A549 (cell line): ENCODE data around the gene NMNAT2. TPM values are rescaled to one million over a fixed set of nuclear protein-coding genes. Genes with fewer than 3 reads are reported as not detected.

Experiments
- ATAC-seq, 2 experiments: fragments of 200-7000 bp in 1 of 2; fragments of >200 bp in 1 of 2; cut with Nextera tagmentation in 1 of 2; cut with Tn5 transposase in 1 of 2; 3 replicates each; pipeline versions ENCODE4 v1.8.0 to v1.9.1; 2018 to 2020; ENCODE audit warnings: mild to moderate bottlenecking in 1 of 2, moderate library complexity in 1 of 2
- CTCF ChIA-PET: fragments of 300-600 bp; sonication (Branson Sonifier 250); formaldehyde crosslinking; extraction: SDS; loops from one replicate; lab custom pipeline; 2021; ENCODE audit warnings: antibody characterized with exemption, inconsistent platforms; lab: Yijun Ruan, JAX
- POLR2A ChIA-PET: fragments of 350-600 bp; formaldehyde crosslinking; extraction: SDS; loops from one replicate; lab custom pipeline; 2021; ENCODE audit warnings: antibody characterized with exemption, inconsistent platforms; lab: Yijun Ruan, JAX
- DNase-seq, 2 experiments: peaks; one replicate each; pipeline versions ENCODE4 v3.0.0 to v3.0.0-alpha.2; 2011 to 2016; ENCODE audit warnings: low read depth in 1 of 2, low spot score in 1 of 2
- FAIRE-seq: peaks from 2 replicates; lab custom pipeline; 2011; peaks lifted over from hg19 to GRCh38; lab: Jason Lieb, UNC
- H3K27ac ChIP-seq, 2 experiments: fragments of >200 bp; sonication (Bioruptor Twin); formaldehyde crosslinking; 3 replicates each; pipeline ENCODE4 v1.5.1; 2016 to 2017
- H3K4me1 ChIP-seq: fragments of >200 bp; sonication (Bioruptor Twin); formaldehyde crosslinking; 3 replicates; pipeline ENCODE4 v1.6.1; 2016
- H3K4me2 ChIP-seq: fragments of >200 bp; sonication (Bioruptor Twin); formaldehyde crosslinking; 3 replicates; pipeline ENCODE4 v1.6.1; 2016
- H3K4me3 ChIP-seq: fragments of >200 bp; sonication (Bioruptor Twin); formaldehyde crosslinking; 3 replicates; pipeline ENCODE4 v1.5.1; 2016
- H3K9me3 ChIP-seq: fragments of >200 bp; sonication (Bioruptor Twin); formaldehyde crosslinking; 3 replicates; pipeline ENCODE4 v1.6.1; 2016
- BCL3 ChIP-seq: fragments of >200 bp; sonication (Bioruptor Twin); formaldehyde crosslinking; IDR thresholded peaks from 3 replicates; pipeline ENCODE4 v1.6.1; 2016
- CHD4 ChIP-seq: fragments of 200-600 bp; sonication (generic); IDR thresholded peaks from 2 replicates; pipeline ENCODE4 v1.6.1; 2016; ENCODE audit warnings: antibody characterized with exemption, mild to moderate bottlenecking, borderline replicate concordance
- EHMT2 ChIP-seq: fragments of 200-600 bp; sonication (generic); IDR thresholded peaks from 2 replicates; pipeline ENCODE4 v1.6.1; 2016; ENCODE audit warnings: antibody characterized with exemption, low read depth, mild to moderate bottlenecking, moderate library complexity
- FOSB ChIP-seq: fragments of 250-450 bp; sonication (Bioruptor Pico); IDR thresholded peaks from 2 replicates; pipeline ENCODE4 v1.5.0; 2020; ENCODE audit warnings: mild to moderate bottlenecking, moderate library complexity
- GATA3 ChIP-seq: IDR thresholded peaks from 2 replicates; pipeline ENCODE4 v1.6.1; 2012; ENCODE audit warnings: borderline replicate concordance
- HDAC2 ChIP-seq: fragments of 200-600 bp; sonication (generic); IDR thresholded peaks from 2 replicates; pipeline ENCODE4 v1.6.1; 2016
- HEYL ChIP-seq: fragments of 250-450 bp; sonication (Bioruptor Pico); IDR thresholded peaks from 2 replicates; pipeline ENCODE4 v1.8.0; 2021; ENCODE audit warnings: mild to moderate bottlenecking, moderate library complexity
- HOXB13 ChIP-seq: fragments of 250-450 bp; sonication (Bioruptor Pico); IDR thresholded peaks from 2 replicates; pipeline ENCODE4 v1.5.0; 2020; ENCODE audit warnings: low read depth, mild to moderate bottlenecking, moderate library complexity
- MYC ChIP-seq: IDR thresholded peaks from 2 replicates; pipeline ENCODE4 v1.6.1; 2012; ENCODE audit warnings: mild to moderate bottlenecking, inconsistent platforms, low read length, improper control_type of control experiment, borderline replicate concordance
- RNF2 ChIP-seq: fragments of 200-600 bp; sonication (generic); IDR thresholded peaks from 2 replicates; pipeline ENCODE4 v1.6.1; 2016; ENCODE audit warnings: low read depth, mild to moderate bottlenecking, antibody characterized with exemption, moderate library complexity, borderline replicate concordance
- ZNF302 ChIP-seq: fragments of 250-450 bp; sonication (Bioruptor Pico); IDR thresholded peaks from 2 replicates; pipeline ENCODE4 v1.9.0; 2021; ENCODE audit warnings: inconsistent platforms, mild to moderate bottlenecking, moderate library complexity
- WGBS: methylation state at CpG from one replicate; pipeline ENCODE4 v1.1.6; 2017; ENCODE audit errors: missing lambda C conversion rate; 5-methylcytosine and 5-hydroxymethylcytosine counted together
- polyA plus RNA-seq, 4 experiments: library from polyadenylated mRNA; depleted of rRNA in 3 of 4; stranded (reverse); fragments of >200 nt; fragmentation: RNase III in 1 of 4; extraction: RNeasy Plus Mini Kit Qiagen cat#74134 plus additional on column Dnase treatment in 1 of 4; gene quantifications; 2 replicates in 3 of 4; 3 replicates in 1 of 4; pipeline ENCODE4 v1.2.3, GENCODE V29; 2011 to 2017
- TF ChIP-seq, protein P1 (sequence below): fragments of 250-450 bp; sonication (Bioruptor Pico); IDR thresholded peaks from 2 replicates; pipeline ENCODE4 v1.5.0; 2021; ENCODE audit warnings: mild to moderate bottlenecking, moderate library complexity, borderline replicate concordance
- TF ChIP-seq, protein P2 (sequence below): IDR thresholded peaks from 2 replicates; pipeline ENCODE4 v1.6.1; 2012; ENCODE audit warnings: low read depth, borderline replicate concordance
- TF ChIP-seq, protein P3 (sequence below): IDR thresholded peaks from 2 replicates; pipeline ENCODE4 v1.6.1; 2012

NMNAT2 gene
- polyA plus RNA-seq, 2 of the 4 experiments (the other 2 are of a cell fraction) = 0.16 to 0.63 TPM

DNA sequence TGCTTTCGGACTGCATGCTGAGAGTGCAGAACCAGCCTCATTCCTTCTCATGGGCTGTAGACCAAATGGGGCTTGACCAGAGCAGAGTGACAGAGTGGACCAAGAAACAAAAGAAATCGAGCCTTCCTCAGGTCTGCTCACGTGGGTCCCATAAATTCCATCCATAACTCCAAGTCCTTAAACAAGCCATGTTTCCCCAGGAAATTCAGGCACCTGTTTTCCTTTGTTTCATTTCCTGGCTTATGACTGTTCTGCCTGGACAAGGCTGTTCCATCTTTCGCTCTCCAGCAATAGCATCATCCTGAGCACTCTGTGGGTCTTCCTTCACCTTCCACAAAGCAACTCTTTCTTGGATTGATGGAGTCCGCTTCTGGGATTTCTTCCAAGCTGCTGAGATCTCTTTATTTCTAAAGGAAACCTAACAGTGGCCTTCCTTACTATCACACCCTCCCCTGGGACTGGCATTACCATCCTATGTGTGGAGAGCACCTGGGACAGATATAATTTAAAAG is 168.2 kb downstream of the NMNAT2 start:
- CTCF ChIA-PET = interaction anchor here (1.5 kb wide), 1 partner anchor 15 kb away, joined by 4 read pairs; no protein-coding TSS in a partner anchor
- TF ChIP-seq, protein P1, sequence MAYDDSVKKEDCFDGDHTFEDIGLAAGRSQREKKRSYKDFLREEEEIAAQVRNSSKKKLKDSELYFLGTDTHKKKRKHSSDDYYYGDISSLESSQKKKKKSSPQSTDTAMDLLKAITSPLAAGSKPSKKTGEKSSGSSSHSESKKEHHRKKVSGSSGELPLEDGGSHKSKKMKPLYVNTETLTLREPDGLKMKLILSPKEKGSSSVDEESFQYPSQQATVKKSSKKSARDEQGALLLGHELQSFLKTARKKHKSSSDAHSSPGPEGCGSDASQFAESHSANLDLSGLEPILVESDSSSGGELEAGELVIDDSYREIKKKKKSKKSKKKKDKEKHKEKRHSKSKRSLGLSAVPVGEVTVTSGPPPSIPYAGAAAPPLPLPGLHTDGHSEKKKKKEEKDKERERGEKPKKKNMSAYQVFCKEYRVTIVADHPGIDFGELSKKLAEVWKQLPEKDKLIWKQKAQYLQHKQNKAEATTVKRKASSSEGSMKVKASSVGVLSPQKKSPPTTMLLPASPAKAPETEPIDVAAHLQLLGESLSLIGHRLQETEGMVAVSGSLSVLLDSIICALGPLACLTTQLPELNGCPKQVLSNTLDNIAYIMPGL (CRISPR knock-in tag) = no peak
- TF ChIP-seq FOSB (CRISPR knock-in tag) (no peak), RNF2 (no peak), EHMT2 (no peak), MYC (no peak), CHD4 (no peak), HOXB13 (CRISPR knock-in tag) (no peak), BCL3 (no peak), HDAC2 (no peak)
- TF ChIP-seq, protein P2, sequence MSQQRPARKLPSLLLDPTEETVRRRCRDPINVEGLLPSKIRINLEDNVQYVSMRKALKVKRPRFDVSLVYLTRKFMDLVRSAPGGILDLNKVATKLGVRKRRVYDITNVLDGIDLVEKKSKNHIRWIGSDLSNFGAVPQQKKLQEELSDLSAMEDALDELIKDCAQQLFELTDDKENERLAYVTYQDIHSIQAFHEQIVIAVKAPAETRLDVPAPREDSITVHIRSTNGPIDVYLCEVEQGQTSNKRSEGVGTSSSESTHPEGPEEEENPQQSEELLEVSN = no peak
- POLR2A ChIA-PET = no interaction called here
- Histone ChIP-seq H3K4me1 (peaks cover 4% of the 10 kb centered on the region; the same call in 2 of the 3 replicates), H3K4me2 (no peak overlapping the region), H3K9me3 (peaks cover 15% of the 10 kb centered on the region; the same call in 1 of the 3 replicates), H3K4me3 (no peak overlapping the region), H3K27ac (no peak overlapping the region)
- ATAC-seq (no peak), DNase-seq (no peak), FAIRE-seq (no peak)
- 74% methylated on average over 5 of the region's 5 CpGs for WGBS

DNA sequence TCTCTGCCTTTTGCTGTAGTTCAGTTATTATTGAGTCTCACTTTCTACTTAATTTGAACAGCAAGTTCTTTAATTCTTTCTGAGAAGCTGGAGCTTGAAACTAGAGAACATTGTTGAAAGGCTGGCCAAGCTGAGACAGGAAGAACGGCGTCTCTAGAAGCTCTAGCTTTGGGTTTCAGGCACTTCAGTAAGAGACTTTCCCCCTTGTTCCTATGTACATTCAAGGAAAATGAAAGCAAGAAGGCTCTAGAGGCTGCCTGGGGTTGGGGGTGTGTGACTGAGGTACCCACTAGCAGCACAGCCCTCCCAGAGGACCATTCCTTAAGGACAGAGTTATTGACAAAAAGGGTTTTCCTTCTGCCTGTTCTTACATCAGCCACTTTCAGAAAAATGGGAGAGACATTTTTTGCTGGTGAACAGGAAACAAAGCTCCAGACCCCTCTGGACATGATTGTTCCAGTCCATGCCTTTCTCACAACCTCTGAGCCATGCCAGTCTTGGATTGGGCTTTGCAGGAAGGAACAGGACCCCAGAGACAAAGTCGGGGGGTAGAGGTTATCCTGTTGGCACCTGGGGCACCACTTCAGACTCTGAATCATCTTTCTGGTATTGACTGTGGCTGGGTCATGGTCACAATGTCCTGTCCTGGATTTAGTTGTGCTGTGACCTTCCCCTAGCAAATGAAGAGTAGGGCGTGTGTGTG is 169.0 kb downstream of the NMNAT2 start:
- H3K4me2 ChIP-seq = no peak overlapping the region
- 58% methylated on average over 4 of the region's 4 CpGs for WGBS
- CTCF ChIA-PET = interaction anchor here (0.7 to 1.4 kb wide), 2 partner anchors 14 to 642 kb away, joined by 3 to 5 read pairs; no protein-coding TSS in a partner anchor

DNA sequence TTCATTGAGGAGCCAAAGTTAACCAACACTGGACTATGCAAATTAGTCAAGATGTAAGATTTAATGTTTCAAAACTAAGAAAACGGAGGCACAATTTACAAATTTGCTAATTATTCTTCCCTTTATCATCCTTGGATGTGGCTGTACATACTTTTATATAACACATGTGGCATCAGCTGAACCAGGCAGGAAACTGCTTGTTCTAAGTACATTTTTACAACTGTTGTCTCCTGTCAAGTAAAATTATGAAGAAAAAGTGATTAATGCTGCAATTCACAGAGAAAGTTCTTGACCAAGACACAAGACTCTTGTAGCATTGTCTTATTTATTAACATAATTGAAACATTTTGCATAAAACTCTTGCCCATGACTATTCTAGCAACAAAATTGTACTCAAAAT is 170.2 kb downstream of the NMNAT2 start:
- H3K4me3 ChIP-seq = no peak overlapping the region
- DNase-seq (no peak), ATAC-seq (no peak), FAIRE-seq (no peak)
- TF ChIP-seq, protein P3, sequence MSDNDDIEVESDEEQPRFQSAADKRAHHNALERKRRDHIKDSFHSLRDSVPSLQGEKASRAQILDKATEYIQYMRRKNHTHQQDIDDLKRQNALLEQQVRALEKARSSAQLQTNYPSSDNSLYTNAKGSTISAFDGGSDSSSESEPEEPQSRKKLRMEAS = no peak
- no peak for TF ChIP-seq GATA3
- no peak for TF ChIP-seq MYC
- TF ChIP-seq HDAC2 = no peak
- no peak for TF ChIP-seq ZNF302 (CRISPR knock-in tag)
- POLR2A ChIA-PET = no interaction called here
- H3K4me1 ChIP-seq = peaks cover 4% of the 10 kb centered on the region; the same call in 2 of the 3 replicates
- 83% methylated on average over 1 of the region's 1 CpG for WGBS
- H3K27ac ChIP-seq = no peak overlapping the region
- no peak overlapping the region for H3K4me2 ChIP-seq
- H3K9me3 ChIP-seq = 0 out of 3 replicates have a peak, but pooled peaks cover 4% of the 10 kb centered on the region
- CTCF ChIA-PET = interaction anchor here (0.6 to 1.4 kb wide), 3 partner anchors 13 to 56 kb away, joined by 3 to 5 read pairs (median 3); no protein-coding TSS in a partner anchor

More for the DNA sequence above, 169.0 kb downstream of the NMNAT2 start:
- Histone ChIP-seq H3K9me3 (peaks cover 6% of the 10 kb centered on the region; the same call in 1 of the 3 replicates), H3K27ac (no peak overlapping the region), H3K4me3 (no peak overlapping the region), H3K4me1 (peaks cover 4% of the 10 kb centered on the region; the same call in 2 of the 3 replicates)
- ATAC-seq = no peak
- POLR2A ChIA-PET = no interaction called here
- no peak for TF ChIP-seq HEYL (CRISPR knock-in tag)
- DNase-seq = no peak
- no peak for FAIRE-seq
